Neural cell (in vitro differentiated cells): ENCODE data around the gene BICC1.

ENCODE experiments used
- EZH2 ChIP-seq: fragments of 200-600, 300-800 bp; shearing (Covaris generic), sonication (generic); IDR thresholded peaks from 2 replicates; pipeline ENCODE4 v1.6.1; 2014; ENCODE audit warnings: antibody characterized with exemption, low read length, borderline replicate concordance, mild to moderate bottlenecking; ENCODE audit not compliant: insufficient read depth, poor library complexity, severe bottlenecking
- POLR2AphosphoS5 ChIP-seq: IDR thresholded peaks from 2 replicates; pipeline ENCODE4 v1.6.1; 2012
- TF ChIP-seq, protein P1 (sequence below): fragments of 450-650 bp; IDR thresholded peaks from 2 replicates; pipeline ENCODE4 v1.5.1; 2014; ENCODE audit warnings: antibody characterized with exemption, mild to moderate bottlenecking, moderate library complexity; ENCODE audit not compliant: poor library complexity, severe bottlenecking

DNA sequence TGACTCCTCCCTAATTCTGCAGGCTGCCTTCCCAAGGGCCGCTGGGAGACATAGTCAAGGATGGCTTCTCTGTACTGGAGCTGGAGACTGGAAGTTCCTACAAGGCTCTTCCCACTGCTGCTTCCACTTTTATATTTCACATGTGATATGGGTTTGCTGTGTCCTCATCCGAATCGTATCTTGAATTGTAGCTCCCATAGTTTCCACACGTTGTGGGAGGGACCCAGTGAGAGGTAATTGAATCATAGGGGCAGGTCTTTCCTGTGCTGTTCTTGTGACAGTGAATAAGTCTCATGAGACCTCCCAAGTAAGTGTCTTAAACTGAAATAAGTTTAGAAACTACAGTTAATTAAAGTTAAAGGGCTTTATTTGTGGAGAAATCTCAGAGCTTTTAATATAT is 47.0 kb upstream of the BICC1 start:
- TF ChIP-seq, protein P1, sequence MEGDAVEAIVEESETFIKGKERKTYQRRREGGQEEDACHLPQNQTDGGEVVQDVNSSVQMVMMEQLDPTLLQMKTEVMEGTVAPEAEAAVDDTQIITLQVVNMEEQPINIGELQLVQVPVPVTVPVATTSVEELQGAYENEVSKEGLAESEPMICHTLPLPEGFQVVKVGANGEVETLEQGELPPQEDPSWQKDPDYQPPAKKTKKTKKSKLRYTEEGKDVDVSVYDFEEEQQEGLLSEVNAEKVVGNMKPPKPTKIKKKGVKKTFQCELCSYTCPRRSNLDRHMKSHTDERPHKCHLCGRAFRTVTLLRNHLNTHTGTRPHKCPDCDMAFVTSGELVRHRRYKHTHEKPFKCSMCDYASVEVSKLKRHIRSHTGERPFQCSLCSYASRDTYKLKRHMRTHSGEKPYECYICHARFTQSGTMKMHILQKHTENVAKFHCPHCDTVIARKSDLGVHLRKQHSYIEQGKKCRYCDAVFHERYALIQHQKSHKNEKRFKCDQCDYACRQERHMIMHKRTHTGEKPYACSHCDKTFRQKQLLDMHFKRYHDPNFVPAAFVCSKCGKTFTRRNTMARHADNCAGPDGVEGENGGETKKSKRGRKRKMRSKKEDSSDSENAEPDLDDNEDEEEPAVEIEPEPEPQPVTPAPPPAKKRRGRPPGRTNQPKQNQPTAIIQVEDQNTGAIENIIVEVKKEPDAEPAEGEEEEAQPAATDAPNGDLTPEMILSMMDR = no peak
- TF ChIP-seq EZH2 (no peak), POLR2AphosphoS5 (no peak)
